Body of pancreas (tissue), 4 donors: ENCODE results near the gene AKR1C4. TPM values are rescaled to one million over a fixed set of nuclear protein-coding genes. Genes with fewer than 3 reads are reported as not detected.
"Not testable (repeated sequence)": the region's sequence is repeated elsewhere in the genome, so short reads cannot be mapped to it uniquely, and the experiment has no call there.

ENCODE experiments used
- ATAC-seq: fragments of 150-250 bp; one replicate; pipeline ENCODE4 v1.9.1; 2016
- DNase-seq, 4 donors: peaks; one replicate each; pipeline ENCODE4 v3.0.0-alpha.2; 2019
- H3K27ac ChIP-seq, 4 donors: fragments of 200-600 bp; sonication (generic); 1 replicate in 3 of 4; 2 replicates in 1 of 4; pipeline versions ENCODE4 v1.5.1 to v1.6.1; 2016 to 2019; ENCODE audit warnings: mild to moderate bottlenecking in 1 of 4, mixed read lengths in 1 of 4, moderate library complexity in 1 of 4
- H3K27me3 ChIP-seq, 2 donors: fragments of 200-600 bp; sonication (generic); one replicate each; pipeline ENCODE4 v1.6.0; 2016; ENCODE audit warnings: mild to moderate bottlenecking in 1 of 2
- H3K36me3 ChIP-seq, 2 donors: fragments of 200-600 bp; sonication (generic); replicated peaks in 1 of 2; 2 replicates each; pipeline ENCODE4 v1.5.1; 2016; ENCODE audit warnings: low read depth in 2 of 2; ENCODE audit not compliant: insufficient read depth in 1 of 2
- H3K4me1 ChIP-seq: fragments of 200-600 bp; sonication (generic); one replicate; pipeline ENCODE4 v1.6.0; 2016
- H3K4me3 ChIP-seq, 2 donors: fragments of 200-600 bp; sonication (generic); 1 replicate in 1 of 2; 2 replicates in 1 of 2; pipeline ENCODE4 v1.5.1; 2016 to 2019
- H3K9me3 ChIP-seq, 3 donors: fragments of 200-600 bp; sonication (generic); 1 replicate in 2 of 3; 2 replicates in 1 of 3; pipeline ENCODE4 v1.5.1; 2016
- POLR2A ChIP-seq, 3 donors: fragments of 450-650 bp; IDR thresholded peaks; one replicate each; pipeline ENCODE4 v1.6.1; 2016; ENCODE audit warnings: antibody characterized with exemption in 3 of 3, mild to moderate bottlenecking in 2 of 3
- WGBS, 2 donors: methylation state at CpG; one replicate each; pipeline ENCODE4 v1.1.5; 2017; 5-methylcytosine and 5-hydroxymethylcytosine counted together
- intact Hi-C: fragments of 100-400 bp; cut with DNase I; formaldehyde crosslinking; loops from one replicate; pipeline ENCODE4 v1.15.1; 2023
- total RNA-seq, 2 donors: library from RNA; depleted of rRNA; stranded (reverse); fragments of >200 nt; gene quantifications; one replicate each; pipeline ENCODE4 v1.1.0, GENCODE V29; 2016
- TF ChIP-seq, protein P1 (sequence below), 7 experiments: fragments of 450-650 bp in 4 of 7; fragments of 200-600 bp in 3 of 7; sonication (generic) in 3 of 7; IDR thresholded peaks; one replicate each; pipeline ENCODE4 v1.5.1; 2016 to 2019; ENCODE audit warnings: antibody characterized with exemption in 7 of 7

The AKR1C4 gene
- total RNA-seq, 2 donors from 2014 or later, result 1.0 TPM; not detected in 1

DNA sequence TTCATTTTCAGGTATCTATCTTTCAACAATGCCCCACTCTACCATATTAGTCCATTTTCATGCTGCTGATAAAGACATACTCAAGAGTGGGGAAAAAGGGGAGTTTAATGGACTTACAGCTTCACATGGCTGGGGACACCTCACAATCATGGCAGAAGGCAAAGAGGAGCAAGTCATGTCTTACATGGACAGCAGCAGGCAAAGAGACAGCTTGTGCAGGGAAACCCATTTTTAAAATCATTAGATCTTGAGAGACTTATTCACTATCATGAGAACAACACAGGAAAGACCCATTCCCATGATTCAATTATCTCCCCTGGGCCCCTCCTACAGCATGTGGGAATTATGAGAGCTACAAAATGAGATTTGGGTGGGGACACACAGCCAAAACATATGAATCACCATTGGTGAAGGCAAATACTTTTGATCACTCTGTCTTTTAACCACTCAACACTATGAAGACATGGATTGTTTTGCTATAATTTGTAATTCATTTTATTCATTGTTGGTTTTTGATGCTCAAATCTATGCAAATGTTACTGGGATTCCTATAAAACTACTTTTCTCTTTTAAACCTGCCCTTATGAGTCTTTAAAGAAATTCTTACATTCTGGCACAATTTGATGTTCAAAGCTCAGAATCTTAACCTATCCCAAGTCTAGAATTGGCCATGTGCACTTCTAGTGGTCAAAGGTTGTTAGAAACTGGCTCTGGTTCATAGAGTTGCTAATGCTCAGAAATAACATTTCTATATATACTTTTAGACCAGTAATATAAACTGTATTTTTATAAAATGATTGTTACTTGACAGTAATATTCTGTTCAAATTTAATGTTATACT lies 15.3 kb downstream of the AKR1C4 start:
- Histone ChIP-seq H3K27me3 (no peaks in the 10 kb centered on the region), H3K27ac (no peak overlapping the region), H3K4me1 (no peaks in the 10 kb centered on the region), H3K36me3 (no peaks in the 10 kb centered on the region), H3K4me3 (no peak overlapping the region), H3K9me3 (peaks cover 0 to 5% (median 0%) of the 10 kb centered on the region in 3 donors)
- no peak for DNase-seq
- no peak for ATAC-seq
- intact Hi-C loops, result no loop called here
- TF ChIP-seq, protein P1, sequence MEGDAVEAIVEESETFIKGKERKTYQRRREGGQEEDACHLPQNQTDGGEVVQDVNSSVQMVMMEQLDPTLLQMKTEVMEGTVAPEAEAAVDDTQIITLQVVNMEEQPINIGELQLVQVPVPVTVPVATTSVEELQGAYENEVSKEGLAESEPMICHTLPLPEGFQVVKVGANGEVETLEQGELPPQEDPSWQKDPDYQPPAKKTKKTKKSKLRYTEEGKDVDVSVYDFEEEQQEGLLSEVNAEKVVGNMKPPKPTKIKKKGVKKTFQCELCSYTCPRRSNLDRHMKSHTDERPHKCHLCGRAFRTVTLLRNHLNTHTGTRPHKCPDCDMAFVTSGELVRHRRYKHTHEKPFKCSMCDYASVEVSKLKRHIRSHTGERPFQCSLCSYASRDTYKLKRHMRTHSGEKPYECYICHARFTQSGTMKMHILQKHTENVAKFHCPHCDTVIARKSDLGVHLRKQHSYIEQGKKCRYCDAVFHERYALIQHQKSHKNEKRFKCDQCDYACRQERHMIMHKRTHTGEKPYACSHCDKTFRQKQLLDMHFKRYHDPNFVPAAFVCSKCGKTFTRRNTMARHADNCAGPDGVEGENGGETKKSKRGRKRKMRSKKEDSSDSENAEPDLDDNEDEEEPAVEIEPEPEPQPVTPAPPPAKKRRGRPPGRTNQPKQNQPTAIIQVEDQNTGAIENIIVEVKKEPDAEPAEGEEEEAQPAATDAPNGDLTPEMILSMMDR (IDR thresholded peaks at IDR 0.05), result no peak
- no peak for TF ChIP-seq POLR2A (IDR thresholded peaks at IDR 0.05)

DNA sequence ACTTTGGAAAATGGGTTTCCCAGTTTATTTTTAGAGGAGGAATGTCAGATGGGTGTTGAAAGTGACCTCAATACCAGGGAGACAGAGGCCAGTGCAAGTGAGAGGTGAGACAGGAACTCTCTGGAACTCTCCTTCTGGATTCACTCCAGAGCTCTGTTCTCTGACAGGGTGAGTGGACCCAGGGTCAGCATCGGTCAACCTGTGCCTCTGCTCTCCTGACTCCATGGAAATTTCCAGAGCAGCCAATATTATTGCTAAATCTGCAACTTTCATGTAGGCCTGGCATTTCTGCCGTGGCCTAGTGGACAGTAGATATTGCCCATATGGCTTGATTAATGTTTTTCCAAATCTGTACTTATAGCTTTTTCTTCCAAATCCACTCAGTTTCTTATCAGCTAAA lies 20.2 kb downstream of the AKR1C4 start:
- ATAC-seq, result no peak
- no peaks in the 10 kb centered on the region for H3K36me3 ChIP-seq
- H3K4me1 ChIP-seq, result no peaks in the 10 kb centered on the region
- no peaks in the 10 kb centered on the region for H3K27me3 ChIP-seq
- H3K9me3 ChIP-seq, result no peaks in the 10 kb centered on the region
- 45 to 47% methylated on average over 2 of the region's 2 CpGs for WGBS, 2 donors
- no peak for DNase-seq
- TF ChIP-seq POLR2A (IDR thresholded peaks at IDR 0.05), result no peak
- TF ChIP-seq, protein P1 (IDR thresholded peaks at IDR 0.05), result no peak
- H3K27ac ChIP-seq, result no peak overlapping the region
- H3K4me3 ChIP-seq, result no peak overlapping the region
- intact Hi-C loops, result no loop called here

DNA sequence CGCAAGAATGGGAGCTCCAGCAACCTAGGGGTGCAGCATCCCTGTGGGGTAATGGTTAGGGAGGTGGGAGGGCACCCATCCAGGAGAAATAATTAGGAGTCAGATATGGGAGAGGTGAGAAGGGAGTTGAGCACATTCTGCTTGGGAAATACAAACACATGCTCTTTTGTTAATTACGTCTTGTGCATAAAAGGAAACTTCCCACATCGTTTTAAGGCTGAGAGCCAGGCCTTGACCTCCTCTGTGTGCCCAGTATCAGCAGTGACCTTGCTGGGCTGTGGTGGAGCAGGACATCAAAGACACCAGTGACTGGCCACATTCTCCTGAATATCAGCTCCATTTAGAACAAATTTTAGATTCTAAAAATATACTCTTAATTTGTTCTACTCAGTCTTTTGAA lies 22.6 kb downstream of the AKR1C4 start:
- intact Hi-C loops, result no loop called here
- H3K27ac ChIP-seq, result no peak overlapping the region
- no peaks in the 10 kb centered on the region for H3K4me1 ChIP-seq
- DNase-seq, result no peak
- no peak for TF ChIP-seq POLR2A (IDR thresholded peaks at IDR 0.05)
- TF ChIP-seq, protein P1 (IDR thresholded peaks at IDR 0.05), result no peak
- H3K9me3 ChIP-seq, result no peaks in the 10 kb centered on the region
- H3K27me3 ChIP-seq, result no peaks in the 10 kb centered on the region
- no peak overlapping the region for H3K4me3 ChIP-seq
- H3K36me3 ChIP-seq, result no peaks in the 10 kb centered on the region
- ATAC-seq, result no peak
- WGBS, 2 donors, result 38 to 55% methylated on average over 3 of the region's 3 CpGs

DNA sequence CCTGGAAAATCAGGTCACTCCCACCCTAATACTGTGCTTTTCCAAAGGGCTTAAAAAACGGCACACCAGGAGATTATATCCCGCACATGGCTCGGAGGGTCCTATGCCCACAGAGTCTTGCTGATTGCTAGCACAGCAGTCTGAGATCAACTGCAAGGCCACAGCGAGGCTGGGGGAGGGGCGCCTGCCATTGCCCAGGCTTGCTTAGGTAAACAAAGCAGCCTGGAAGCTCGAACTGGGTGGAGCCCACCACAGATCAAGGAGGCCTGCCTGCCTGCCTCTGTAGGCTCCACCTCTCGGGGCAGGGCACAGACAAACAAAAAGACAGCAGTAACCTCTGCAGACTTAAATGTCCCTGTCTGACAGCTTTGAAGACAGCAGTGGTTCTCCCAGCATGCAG lies 26.3 kb downstream of the AKR1C4 start:
- WGBS, 2 donors, result 80 to 86% methylated on average over 4 to 7 of the region's 7 CpGs
- intact Hi-C loops, H3K4me1 ChIP-seq, H3K4me3 ChIP-seq, DNase-seq, H3K27ac ChIP-seq, H3K9me3 ChIP-seq, ATAC-seq, H3K27me3 ChIP-seq, H3K36me3 ChIP-seq: not testable (repeated sequence)

DNA sequence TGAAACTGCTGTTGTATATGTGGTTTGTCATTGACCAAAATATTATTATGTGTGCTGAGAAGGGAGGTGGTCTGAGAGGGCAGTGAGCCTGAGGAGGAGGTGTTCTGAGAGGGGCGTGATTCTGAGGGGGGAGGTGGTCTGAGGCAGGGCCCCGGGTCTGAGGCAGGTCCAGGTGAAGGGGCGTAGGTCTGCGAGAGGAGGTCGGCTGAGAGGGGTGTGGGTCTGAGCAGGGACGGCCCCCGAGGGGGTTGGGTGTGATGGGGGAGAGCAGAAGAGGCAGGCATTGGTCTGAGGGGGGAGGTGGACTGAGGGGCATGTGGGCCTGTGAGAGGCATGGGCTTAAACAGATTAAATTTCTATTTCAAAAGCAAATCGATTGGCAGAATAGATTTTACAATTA lies 32.4 kb downstream of the AKR1C4 start:
- Histone ChIP-seq H3K4me3 (no peak overlapping the region), H3K27me3 (no peaks in the 10 kb centered on the region), H3K36me3 (no peaks in the 10 kb centered on the region), H3K4me1 (no peaks in the 10 kb centered on the region), H3K27ac (no peak overlapping the region), H3K9me3 (no peaks in the 10 kb centered on the region)
- TF ChIP-seq, protein P1 (IDR thresholded peaks at IDR 0.05), result no peak
- no peak for TF ChIP-seq POLR2A (IDR thresholded peaks at IDR 0.05)
- ATAC-seq (no peak), DNase-seq (no peak)
- intact Hi-C loops, result no loop called here
- 73 to 84% methylated on average over 8 of the region's 8 CpGs for WGBS, 2 donors
